ENCODE measurements around the gene JADE2.

The JADE2 gene

DNA sequence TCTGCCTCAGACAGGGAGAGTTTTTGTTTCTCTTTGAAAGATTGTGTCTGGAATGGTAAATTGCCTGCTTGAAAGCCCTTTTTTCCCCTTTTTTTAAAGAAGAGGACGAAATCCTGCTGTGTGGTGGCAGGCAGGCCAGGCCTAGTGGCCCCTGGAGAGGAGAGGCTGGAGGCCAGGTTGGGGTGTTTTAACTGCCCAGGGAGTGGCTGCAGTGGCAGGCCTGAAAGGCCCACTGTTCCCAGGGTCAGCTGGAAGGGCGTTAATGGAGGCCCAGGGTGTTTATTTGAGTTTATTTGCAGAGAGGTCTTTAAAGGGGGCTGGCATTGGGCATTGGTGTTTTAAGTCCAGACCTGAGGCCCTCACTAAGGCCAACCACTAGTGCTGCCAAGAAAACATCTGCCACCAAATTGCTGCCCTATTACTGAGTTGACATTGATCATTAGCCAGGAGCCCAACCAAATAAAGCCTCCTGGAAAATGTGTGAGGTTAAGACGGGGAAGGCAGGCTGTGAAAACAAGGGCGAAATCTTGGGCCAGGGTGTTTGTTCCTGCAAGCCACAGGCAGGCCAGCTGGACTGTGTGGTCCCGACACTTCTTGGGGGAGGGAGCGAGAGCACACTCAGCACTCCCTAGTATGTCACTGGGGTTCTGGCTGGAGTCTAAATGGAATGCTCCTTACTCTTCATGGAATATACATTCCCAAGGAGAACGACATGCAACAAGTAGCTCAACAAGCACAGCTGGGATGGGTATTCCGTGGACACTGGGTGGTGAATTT, 5.0 kb downstream of the JADE2 start:
- DNase-seq (ENCODE audit: low read depth): no peak
- in situ Hi-C loops (cut with HindIII; ENCODE audit: low sequenced_read_pairs): no loop called here
- TF ChIP-seq, protein P1, sequence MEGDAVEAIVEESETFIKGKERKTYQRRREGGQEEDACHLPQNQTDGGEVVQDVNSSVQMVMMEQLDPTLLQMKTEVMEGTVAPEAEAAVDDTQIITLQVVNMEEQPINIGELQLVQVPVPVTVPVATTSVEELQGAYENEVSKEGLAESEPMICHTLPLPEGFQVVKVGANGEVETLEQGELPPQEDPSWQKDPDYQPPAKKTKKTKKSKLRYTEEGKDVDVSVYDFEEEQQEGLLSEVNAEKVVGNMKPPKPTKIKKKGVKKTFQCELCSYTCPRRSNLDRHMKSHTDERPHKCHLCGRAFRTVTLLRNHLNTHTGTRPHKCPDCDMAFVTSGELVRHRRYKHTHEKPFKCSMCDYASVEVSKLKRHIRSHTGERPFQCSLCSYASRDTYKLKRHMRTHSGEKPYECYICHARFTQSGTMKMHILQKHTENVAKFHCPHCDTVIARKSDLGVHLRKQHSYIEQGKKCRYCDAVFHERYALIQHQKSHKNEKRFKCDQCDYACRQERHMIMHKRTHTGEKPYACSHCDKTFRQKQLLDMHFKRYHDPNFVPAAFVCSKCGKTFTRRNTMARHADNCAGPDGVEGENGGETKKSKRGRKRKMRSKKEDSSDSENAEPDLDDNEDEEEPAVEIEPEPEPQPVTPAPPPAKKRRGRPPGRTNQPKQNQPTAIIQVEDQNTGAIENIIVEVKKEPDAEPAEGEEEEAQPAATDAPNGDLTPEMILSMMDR (IDR thresholded peaks at IDR 0.05; ENCODE audit: low read depth, low read length, missing control alignments): no peak
- no peak overlapping the region for H3K4me3 ChIP-seq (ENCODE audit: low read depth, low read length)

DNA sequence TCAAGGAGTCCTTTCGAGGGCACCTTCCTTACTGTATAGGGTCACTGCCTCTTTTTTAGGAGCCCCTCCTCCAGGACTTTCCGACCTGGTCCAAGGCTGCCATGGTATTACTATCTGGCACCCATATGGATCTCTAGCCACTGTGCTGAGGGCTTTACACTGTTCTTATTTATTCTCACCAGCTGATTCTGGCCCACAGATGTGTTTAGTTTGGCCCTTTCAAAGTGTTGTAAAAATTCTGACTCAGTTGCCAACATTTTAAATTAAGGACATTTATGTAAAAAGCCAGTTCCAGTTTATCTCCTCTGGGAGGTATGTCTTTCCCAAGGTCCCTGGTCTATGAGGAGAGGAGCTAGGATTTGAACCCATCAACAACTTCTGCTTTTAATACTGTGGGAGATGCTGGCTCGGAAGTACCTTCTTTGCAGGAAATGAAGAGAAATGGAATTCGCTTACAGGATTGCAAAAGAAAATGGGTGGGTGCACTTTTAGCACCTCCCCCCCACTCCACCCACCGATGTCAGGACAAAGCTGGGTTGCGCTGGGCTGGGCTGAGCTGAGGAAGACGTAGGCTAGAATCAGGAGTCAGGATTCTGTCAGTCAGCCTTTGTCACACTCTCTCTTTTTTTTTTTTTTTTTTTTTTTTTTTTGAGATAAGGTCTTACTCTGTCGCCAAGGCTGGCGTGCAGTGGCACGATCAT, 7.8 kb downstream of the JADE2 start:
- no peak overlapping the region for H3K4me3 ChIP-seq (ENCODE audit: low read depth, low read length)
- in situ Hi-C loops (cut with HindIII; ENCODE audit: low sequenced_read_pairs): no loop called here
- DNase-seq (ENCODE audit: low read depth): no peak
- TF ChIP-seq, protein P1 (IDR thresholded peaks at IDR 0.05; ENCODE audit: low read depth, low read length, missing control alignments): no peak

DNA sequence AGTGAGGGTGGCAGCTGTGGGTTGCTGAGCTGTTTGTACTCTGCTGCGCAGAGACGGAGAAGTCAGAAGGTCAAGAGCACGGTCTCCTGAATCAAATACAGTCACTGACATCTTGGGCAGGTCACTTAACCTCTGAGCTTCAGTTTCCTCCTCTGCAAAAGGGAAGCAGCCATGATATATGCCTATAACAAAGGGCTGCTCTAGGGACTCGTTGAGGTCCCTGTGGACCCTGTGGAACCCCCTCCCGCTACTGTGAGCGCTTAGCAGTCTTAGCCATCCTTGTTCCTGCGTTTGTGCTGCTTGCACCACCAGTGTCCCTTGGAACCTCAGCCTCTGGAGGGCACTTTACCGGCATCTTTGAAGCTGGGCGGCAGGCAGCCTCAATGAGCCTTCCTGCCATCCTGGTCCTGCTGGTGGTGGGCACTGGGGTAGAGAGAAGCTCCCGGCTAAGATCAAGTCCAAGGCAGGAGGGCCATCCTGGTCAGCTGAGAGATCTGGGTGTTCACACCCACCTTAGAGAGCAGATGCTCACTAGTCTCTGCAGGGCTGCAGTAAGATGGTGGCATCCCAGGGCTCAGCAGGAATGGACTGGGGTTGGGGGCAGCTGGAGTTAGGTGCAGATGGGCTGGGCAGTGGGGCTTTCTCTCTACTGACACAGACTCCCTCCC, 8.7 kb downstream of the JADE2 start:
- in situ Hi-C loops (cut with HindIII; ENCODE audit: low sequenced_read_pairs): no loop called here
- TF ChIP-seq, protein P1 (IDR thresholded peaks at IDR 0.05; ENCODE audit: low read depth, low read length, missing control alignments): no peak
- no peak for DNase-seq (ENCODE audit: low read depth)
- H3K4me3 ChIP-seq (ENCODE audit: low read depth, low read length): no peak overlapping the region

DNA sequence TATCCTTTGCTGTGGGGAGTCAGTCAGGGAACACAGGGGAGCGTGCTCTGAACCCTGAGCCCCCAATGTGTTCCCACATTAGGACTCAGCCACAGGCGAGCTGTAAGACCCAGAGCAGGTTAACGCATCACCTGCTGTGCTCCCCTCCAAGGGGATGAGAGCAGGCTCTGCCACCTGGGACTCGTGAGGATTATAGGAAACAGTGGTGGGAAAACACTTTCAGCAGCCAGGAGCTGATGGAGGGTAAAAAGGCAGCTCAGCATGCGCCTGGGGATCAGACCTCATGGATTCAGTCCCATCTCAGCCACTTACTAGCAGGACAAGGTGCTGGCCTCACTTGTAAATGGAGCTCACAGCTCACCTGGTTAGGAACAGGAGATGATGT, 9.2 kb downstream of the JADE2 start:
- H3K4me3 ChIP-seq (ENCODE audit: low read depth, low read length): no peak overlapping the region
- in situ Hi-C loops (cut with HindIII; ENCODE audit: low sequenced_read_pairs): no loop called here
- no peak for DNase-seq (ENCODE audit: low read depth)
- TF ChIP-seq, protein P1 (IDR thresholded peaks at IDR 0.05; ENCODE audit: low read depth, low read length, missing control alignments): no peak

DNA sequence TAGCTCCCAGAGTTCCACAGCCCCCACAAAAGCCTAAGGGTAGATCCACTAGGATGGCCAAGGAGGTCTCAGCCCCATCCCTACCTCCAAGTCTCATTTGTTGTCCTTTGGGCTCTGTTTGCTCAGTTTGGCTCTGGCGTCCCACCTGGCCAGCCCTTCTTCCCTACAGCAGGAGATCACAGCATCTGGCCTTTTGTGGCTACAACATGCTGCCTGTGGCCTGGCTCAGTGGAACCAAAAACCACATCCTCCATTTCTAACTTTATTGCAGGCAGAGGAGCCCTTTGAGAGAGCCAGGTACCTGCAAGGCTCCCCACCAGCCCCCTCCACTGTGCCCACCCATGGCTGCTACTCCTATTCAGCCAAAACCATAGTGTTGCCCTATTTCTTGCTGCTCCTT, 11.4 kb downstream of the JADE2 start:
- DNase-seq (ENCODE audit: low read depth): peak; percentile 42
- in situ Hi-C loops (cut with HindIII; ENCODE audit: low sequenced_read_pairs): no loop called here
- no peak overlapping the region for H3K4me3 ChIP-seq (ENCODE audit: low read depth, low read length)
- TF ChIP-seq, protein P1 (IDR thresholded peaks at IDR 0.05; ENCODE audit: low read depth, low read length, missing control alignments): no peak

DNA sequence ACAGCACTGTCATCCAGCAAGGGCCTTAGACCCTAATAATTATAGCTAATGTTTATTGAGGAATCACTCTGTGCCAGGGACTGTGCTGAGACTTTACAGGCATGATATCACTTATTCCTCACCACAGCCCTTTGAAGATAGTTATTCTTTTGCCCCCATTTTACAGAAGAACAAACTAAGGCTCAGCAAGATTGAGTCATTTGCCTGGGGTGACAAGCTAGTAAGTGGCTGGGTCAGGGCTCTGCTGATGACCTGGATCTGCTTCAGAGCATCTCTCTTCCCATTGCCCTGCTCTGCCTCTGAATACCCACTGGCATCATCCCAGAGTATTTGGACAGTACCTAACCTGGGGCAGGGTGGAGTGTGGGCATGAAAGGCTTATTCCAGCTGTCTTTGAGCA, 11.8 kb downstream of the JADE2 start:
- H3K4me3 ChIP-seq (ENCODE audit: low read depth, low read length): no peak overlapping the region
- TF ChIP-seq, protein P1 (IDR thresholded peaks at IDR 0.05; ENCODE audit: low read depth, low read length, missing control alignments): no peak
- DNase-seq (ENCODE audit: low read depth): no peak
- in situ Hi-C loops (cut with HindIII; ENCODE audit: low sequenced_read_pairs): no loop called here

Data from astrocyte of the cerebellum (primary cell).